ENCODE data around the gene C11orf24. TPM values are rescaled to one million over a fixed set of nuclear protein-coding genes. Genes with fewer than 3 reads are reported as not detected.

The C11orf24 gene
- total and polyA plus RNA-seq, 10 of the 15 experiments (the other 5 are each of a cell fraction or from before 2014, with no cell fraction given) = 4.3 to 104 (median 41.4) TPM

DNA sequence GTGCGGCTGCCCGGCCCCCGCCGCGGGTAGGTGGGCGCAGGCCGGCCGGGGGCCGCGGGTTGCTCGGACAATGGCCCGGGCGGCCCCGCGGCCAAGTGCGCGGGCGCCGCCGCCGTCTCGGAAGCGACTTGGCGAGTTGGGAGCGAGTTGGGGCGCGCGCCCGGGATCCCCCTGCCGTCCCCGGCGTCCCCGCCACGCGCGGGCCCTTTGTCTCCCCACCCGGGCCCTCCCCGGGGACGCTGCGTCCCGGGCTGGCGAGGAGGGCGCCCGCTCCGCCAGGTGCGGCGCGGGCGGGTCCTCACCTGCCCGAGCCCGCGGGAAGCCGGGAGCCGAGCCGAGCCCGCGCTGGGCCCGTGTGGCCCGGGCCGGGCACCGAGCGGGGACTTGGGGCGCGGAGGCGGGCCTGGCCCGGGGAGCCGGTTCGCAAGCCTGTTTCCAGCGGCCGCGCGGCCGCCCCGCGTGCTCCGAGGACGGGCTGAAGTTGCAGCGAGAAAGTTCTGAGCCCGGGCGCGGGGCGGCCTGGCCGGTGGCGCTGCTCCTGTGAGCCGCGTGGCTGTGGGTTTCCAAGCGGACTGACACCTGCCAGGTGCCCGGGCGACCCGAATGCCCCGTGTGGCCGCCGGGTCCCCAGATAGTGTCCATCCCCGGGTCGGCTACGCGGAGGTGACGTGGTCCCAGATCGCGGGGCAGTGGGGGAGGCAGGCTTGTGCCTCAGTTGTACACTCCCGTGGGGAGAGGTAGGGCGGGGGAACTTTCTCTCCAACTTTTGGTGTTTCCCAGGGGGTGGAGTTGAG, 41.2 kb upstream of the C11orf24 start:
- ChIA-PET CTCF (no interaction called here), POLR2A (interaction anchor here (0.6 kb wide), 1 partner anchor 63 kb away, joined by 4 read pairs; no protein-coding TSS in a partner anchor), RAD21 (ENCODE audit: unreplicated experiment) (interaction anchor here (1.5 kb wide), 1 partner anchor 68 kb away, joined by 8 read pairs; no protein-coding TSS in a partner anchor), SMC1A (ENCODE audit: uncharacterized antibody, unreplicated experiment) (interaction anchor here (0.9 to 1.5 kb wide), 2 partner anchors 58 to 96 kb away, joined by 3 read pairs; no protein-coding TSS in a partner anchor)
- Histone ChIP-seq H3K4me2 (ENCODE audit: control insufficient read depth, insufficient read depth) (peak overlapping the region; percentile 89), H3K27me3 (replicated peaks in 1 of 2; ENCODE audit: control insufficient read depth in 2 of 2, insufficient read depth in 2 of 2, low read length in 1 of 2) (no peaks in the 10 kb centered on the region), H3K36me3 (ENCODE audit: control insufficient read depth in 2 of 2, insufficient read depth in 2 of 2, low read length in 1 of 2) (no peaks in the 10 kb centered on the region), H2AFZ (ENCODE audit: control insufficient read depth, low read depth, low read length) (peak overlapping the region; percentile 8), H3K27ac (ENCODE audit: control insufficient read depth, insufficient read depth) (peak overlapping the region; percentile 36), H3K4me1 (ENCODE audit: control insufficient read depth, insufficient read depth, low read length) (peaks cover 6% of the 10 kb centered on the region), H3K9ac (ENCODE audit: control insufficient read depth, insufficient read depth, low read length) (peak overlapping the region; percentile 67), H3K79me2 (ENCODE audit: control insufficient read depth, insufficient read depth, low read length) (peaks cover 44% of the 10 kb centered on the region), H3K9me3 (replicated peaks; ENCODE audit: control insufficient read depth, insufficient read depth, low read length) (no peaks in the 10 kb centered on the region), H4K20me1 (ENCODE audit: control insufficient read depth, insufficient read depth) (no peaks in the 10 kb centered on the region), H3K4me3 (peak overlapping the region; percentile 92)
- 1% methylated on average over 89 of the region's 102 CpGs for WGBS (ENCODE audit: insufficient coverage, insufficient replicate concordance, low lambda C conversion rate, missing lambda C conversion rate)
- peak; percentile 60 for ATAC-seq
- BruUV-seq (replicated peaks) = no TSS peak
- intact Hi-C loops (cut with micrococcal nuclease; ENCODE audit: unreplicated experiment) (loop anchor here (2.0 to 5.0 kb wide), 2 partner anchors 58 to 69 kb away; no protein-coding TSS in a partner anchor), in situ Hi-C loops (cut with MboI) (no loop called here)
- FAIRE-seq = no peak
- DNase-seq (ENCODE audit: low read depth, low spot score) = no peak
- TF ChIP-seq NBN (IDR thresholded peaks at IDR 0.05) (no peak), TCF12 (IDR thresholded peaks at IDR 0.05; ENCODE audit: low read depth, low read length) (no peak), POLR2AphosphoS5 (IDR thresholded peaks at IDR 0.05; ENCODE audit: low read length) (no peak), RFX5 (IDR thresholded peaks at IDR 0.05; ENCODE audit: low read depth, low read length) (no peak), CHD1 (IDR thresholded peaks at IDR 0.05; ENCODE audit: low read depth, low read length) (no peak), BMI1 (IDR thresholded peaks at IDR 0.05; ENCODE audit: borderline replicate concordance) (no peak), BCLAF1 (IDR thresholded peaks at IDR 0.05) (no peak), GATAD2B (conservative IDR thresholded peaks at IDR 0.05; ENCODE audit: low read depth) (0 out of 2 replicates have a peak, but pooled peaks have one; percentile 72), HCFC1 (IDR thresholded peaks at IDR 0.05; ENCODE audit: low read length) (no peak), BHLHE40 (IDR thresholded peaks at IDR 0.05; ENCODE audit: borderline replicate concordance in 1 of 2, low read depth in 2 of 2, low read length in 1 of 2) (no peak), TBL1XR1 (IDR thresholded peaks at IDR 0.05; ENCODE audit: low read depth, low read length) (no peak), ATF7 (IDR thresholded peaks at IDR 0.05; ENCODE audit: low read depth) (no peak), NFYA (IDR thresholded peaks at IDR 0.05; ENCODE audit: borderline replicate concordance, low read depth, low read length) (no peak)
- TF ChIP-seq, protein P1, sequence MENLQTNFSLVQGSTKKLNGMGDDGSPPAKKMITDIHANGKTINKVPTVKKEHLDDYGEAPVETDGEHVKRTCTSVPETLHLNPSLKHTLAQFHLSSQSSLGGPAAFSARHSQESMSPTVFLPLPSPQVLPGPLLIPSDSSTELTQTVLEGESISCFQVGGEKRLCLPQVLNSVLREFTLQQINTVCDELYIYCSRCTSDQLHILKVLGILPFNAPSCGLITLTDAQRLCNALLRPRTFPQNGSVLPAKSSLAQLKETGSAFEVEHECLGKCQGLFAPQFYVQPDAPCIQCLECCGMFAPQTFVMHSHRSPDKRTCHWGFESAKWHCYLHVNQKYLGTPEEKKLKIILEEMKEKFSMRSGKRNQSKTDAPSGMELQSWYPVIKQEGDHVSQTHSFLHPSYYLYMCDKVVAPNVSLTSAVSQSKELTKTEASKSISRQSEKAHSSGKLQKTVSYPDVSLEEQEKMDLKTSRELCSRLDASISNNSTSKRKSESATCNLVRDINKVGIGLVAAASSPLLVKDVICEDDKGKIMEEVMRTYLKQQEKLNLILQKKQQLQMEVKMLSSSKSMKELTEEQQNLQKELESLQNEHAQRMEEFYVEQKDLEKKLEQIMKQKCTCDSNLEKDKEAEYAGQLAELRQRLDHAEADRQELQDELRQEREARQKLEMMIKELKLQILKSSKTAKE (IDR thresholded peaks at IDR 0.05; ENCODE audit: low read depth, poor library complexity, severe bottlenecking) = no peak
- TF ChIP-seq, protein P2, sequence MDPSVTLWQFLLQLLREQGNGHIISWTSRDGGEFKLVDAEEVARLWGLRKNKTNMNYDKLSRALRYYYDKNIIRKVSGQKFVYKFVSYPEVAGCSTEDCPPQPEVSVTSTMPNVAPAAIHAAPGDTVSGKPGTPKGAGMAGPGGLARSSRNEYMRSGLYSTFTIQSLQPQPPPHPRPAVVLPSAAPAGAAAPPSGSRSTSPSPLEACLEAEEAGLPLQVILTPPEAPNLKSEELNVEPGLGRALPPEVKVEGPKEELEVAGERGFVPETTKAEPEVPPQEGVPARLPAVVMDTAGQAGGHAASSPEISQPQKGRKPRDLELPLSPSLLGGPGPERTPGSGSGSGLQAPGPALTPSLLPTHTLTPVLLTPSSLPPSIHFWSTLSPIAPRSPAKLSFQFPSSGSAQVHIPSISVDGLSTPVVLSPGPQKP (IDR thresholded peaks at IDR 0.05; ENCODE audit: low read depth, low read length) = no peak
